ENCODE data around the gene AKAP13. TPM values are rescaled to one million over a fixed set of nuclear protein-coding genes. Genes with fewer than 3 reads are reported as not detected.

AKAP13 gene
- total RNA-seq, 1 experiment from 2014 or later, result 47.3 TPM

DNA sequence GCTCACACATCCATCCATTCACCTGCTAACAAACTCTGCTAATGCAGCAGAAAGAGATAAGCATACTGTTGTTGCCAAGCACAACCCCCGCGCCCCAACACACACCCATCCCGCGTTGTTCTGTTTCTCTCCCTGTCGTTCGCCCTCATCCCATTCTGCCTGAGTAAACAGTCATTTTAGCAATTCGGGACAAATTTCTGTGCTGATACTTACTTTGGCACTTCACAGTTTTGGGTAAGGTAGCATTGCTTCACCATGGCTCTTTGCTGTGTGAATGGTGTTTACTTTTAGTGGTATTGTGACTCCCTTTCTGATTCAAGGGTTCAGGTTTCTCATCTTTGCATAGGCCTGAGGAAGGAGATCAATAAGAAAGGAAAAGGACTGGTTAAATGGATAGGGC, 149.7 kb downstream of the AKAP13 start:
- no CpG with 5 or more reads among the region's 7 CpGs for WGBS (ENCODE audit: extremely low coverage, insufficient read length, low lambda C conversion rate)
- Mint-ChIP-seq H3K4me1 (peaks cover 17 to 29% of the 10 kb centered on the region in 2 experiments), H3K4me3 (no peak overlapping the region), H3K36me3 (ENCODE audit: insufficient read depth in 1 of 3, low read depth in 3 of 3) (peaks cover 4 to 24% (median 18%) of the 10 kb centered on the region in 3 experiments; a peak in 6 of 7 replicates), H3K9me3 (no peaks in the 10 kb centered on the region), H3K27me3 (ENCODE audit: low read depth) (no peaks in the 10 kb centered on the region; the same call in 1 of the 2 replicates), H3K27ac (peak overlapping the region in 2 of 3 experiments; percentile 42 to 90; a peak in 5 of 7 replicates)
- no peaks in the 10 kb centered on the region for H3K9me3 ChIP-seq (ENCODE audit: control insufficient read depth, low read depth, low read length)
- H3K56ac ChIP-seq (ENCODE audit: insufficient read length, low read depth, low read length), result no peak overlapping the region
- H3K27me3 ChIP-seq (ENCODE audit: insufficient read depth, low read length), result no peaks in the 10 kb centered on the region; the same call in 1 of the 2 replicates
- no peak overlapping the region for H2BK12ac ChIP-seq (ENCODE audit: insufficient read length, low read depth, low read length)
- H2AFZ ChIP-seq (ENCODE audit: low read length), result no peak overlapping the region
- H2BK15ac ChIP-seq (ENCODE audit: low read depth, low read length), result no peak overlapping the region
- H3K18ac ChIP-seq (ENCODE audit: insufficient read length, low read depth, low read length), result no peak overlapping the region
- no peak overlapping the region for H3T11ph ChIP-seq (ENCODE audit: low read length)
- H2BK120ac ChIP-seq (ENCODE audit: low read depth, low read length, poor library complexity, severe bottlenecking), result no peak overlapping the region
- no peak overlapping the region for H4K91ac ChIP-seq (ENCODE audit: insufficient read length, low read depth, low read length)
- no peak overlapping the region for H3K14ac ChIP-seq (ENCODE audit: insufficient read depth, low read length)
- H4K20me1 ChIP-seq (ENCODE audit: control insufficient read depth, insufficient read depth, insufficient read length), result no peaks in the 10 kb centered on the region
- H2AK5ac ChIP-seq (ENCODE audit: insufficient read length, low read length), result no peak overlapping the region
- no peak overlapping the region for H3K4ac ChIP-seq (ENCODE audit: low read depth, low read length)
- peaks cover 4% of the 10 kb centered on the region for H3K79me1 ChIP-seq (ENCODE audit: insufficient read depth, low read depth, low read length, poor library complexity, severe bottlenecking)
- no peaks in the 10 kb centered on the region for H3K23me2 ChIP-seq (ENCODE audit: insufficient read length, low read depth, low read length, poor library complexity, severe bottlenecking)
- DNase-seq, result no peak
- H3K4me2 ChIP-seq (ENCODE audit: insufficient read depth, insufficient read length, low read length), result no peak overlapping the region
- H4K5ac ChIP-seq (ENCODE audit: insufficient read length, low read depth, low read length), result no peak overlapping the region
- no peak overlapping the region for H4K8ac ChIP-seq (replicated peaks; ENCODE audit: insufficient read length, low read depth, low read length)
- no peak overlapping the region for H3K23ac ChIP-seq (ENCODE audit: insufficient read length, low read depth, low read length)
- peaks cover 3% of the 10 kb centered on the region; the same call in 1 of the 2 replicates for H3K4me1 ChIP-seq (ENCODE audit: insufficient read depth, low read length)
- TF ChIP-seq CTCF (conservative IDR thresholded peaks at IDR 0.05), result no peak
- no peak overlapping the region for H3K27ac ChIP-seq (ENCODE audit: insufficient read length, low read depth, low read length)
- H2BK5ac ChIP-seq (ENCODE audit: insufficient read length, low read length), result no peak overlapping the region
- H3K9ac ChIP-seq (ENCODE audit: extremely low read depth, insufficient read length, low read length), result no peak overlapping the region
- H2BK20ac ChIP-seq (ENCODE audit: low read depth, low read length, poor library complexity, severe bottlenecking), result no peak overlapping the region
- H3K79me2 ChIP-seq (ENCODE audit: insufficient read depth, low read length), result no peaks in the 10 kb centered on the region
